Activated CD4-positive, alpha-beta T cell treated with anti-CD3 and anti-CD28 coated beads, Interleukin-2, amount 50 U/mL, for 16 hours (primary cell): ENCODE results near the gene ASCC3.
A peak's percentile ranks its signal among the peaks of the same experiment; 100 is the strongest.

Experiments
- DNase-seq: peaks from one replicate; pipeline ENCODE4 v3.0.0-alpha.2; 2020

The ASCC3 gene

GRCh38 chr6:100488244-100488643 is 392.9 kb downstream of the ASCC3 start:
- DNase-seq, result no peak

GRCh38 chr6:100487638-100488037 is 393.5 kb downstream of the ASCC3 start:
- no peak for DNase-seq

- no peak for DNase-seq
Observed at GRCh38 chr6:100485268-100485667, 395.9 kb downstream of the ASCC3 start.

GRCh38 chr6:100484474-100484873 is 396.7 kb downstream of the ASCC3 start:
- DNase-seq, result no peak

GRCh38 chr6:100482698-100483097 is 398.4 kb downstream of the ASCC3 start:
- no peak for DNase-seq

GRCh38 chr6:100479179-100480035 is 401.7 kb downstream of the ASCC3 start:
- DNase-seq, result peak; percentile 65

- peak; percentile 71 for DNase-seq
Observed at GRCh38 chr6:100475554-100476320, 405.4 kb downstream of the ASCC3 start.

- peak; percentile 40 for DNase-seq
Observed at GRCh38 chr6:100473182-100473581, 407.9 kb downstream of the ASCC3 start.

GRCh38 chr6:100472674-100473073 is 408.5 kb downstream of the ASCC3 start:
- DNase-seq, result peak; percentile 87

- no peak for DNase-seq
Observed at GRCh38 chr6:100470422-100471120, 410.6 kb downstream of the ASCC3 start.

- no peak for DNase-seq
Observed at GRCh38 chr6:100469101-100469859, 411.8 kb downstream of the ASCC3 start.

- DNase-seq, result no peak
Observed at GRCh38 chr6:100468016-100468622, 413.0 kb downstream of the ASCC3 start.

GRCh38 chr6:100467129-100468015 is 413.8 kb downstream of the ASCC3 start:
- no peak for DNase-seq

GRCh38 chr6:100466410-100467128 is 414.6 kb downstream of the ASCC3 start:
- no peak for DNase-seq

- no peak for DNase-seq
Observed at GRCh38 chr6:100465701-100466409, 415.3 kb downstream of the ASCC3 start.

GRCh38 chr6:100464903-100465700 is 416.0 kb downstream of the ASCC3 start, which contains the start of gene SIM1:
Gene SIM1 (minus strand): TSS chr6:100464921. CDS start chr6:100463468, 1,453 bp downstream.
- DNase-seq, result peak; percentile 37

- no peak for DNase-seq
Observed at GRCh38 chr6:100464162-100464851, 416.8 kb downstream of the ASCC3 start.

- no peak for DNase-seq
Observed at GRCh38 chr6:100463630-100464161, 417.4 kb downstream of the ASCC3 start.
